Measurements from ENCODE around the gene PRPSAP1.

PRPSAP1 gene

GRCh38 chr17:76386966-76387765 is 33.5 kb upstream of the PRPSAP1 start:
- no peak overlapping the region for H3K4me3 ChIP-seq (ENCODE audit: low read depth, low read length)
- DNase-seq (ENCODE audit: low read depth, low spot score) = no peak
- no peak for TF ChIP-seq CTCF (IDR thresholded peaks at IDR 0.05; ENCODE audit: low read depth, low read length)
- in situ Hi-C loops (cut with HindIII; ENCODE audit: low sequenced_read_pairs) = no loop called here

GRCh38 chr17:76385892-76386786 is 32.4 kb upstream of the PRPSAP1 start:
- in situ Hi-C loops (cut with HindIII; ENCODE audit: low sequenced_read_pairs) = no loop called here
- peak; percentile 86 for TF ChIP-seq CTCF (IDR thresholded peaks at IDR 0.05; ENCODE audit: low read depth, low read length)
- peak overlapping the region; percentile 47 for H3K4me3 ChIP-seq (ENCODE audit: low read depth, low read length)
- peak; percentile 77 for DNase-seq (ENCODE audit: low read depth, low spot score)

- TF ChIP-seq CTCF (IDR thresholded peaks at IDR 0.05; ENCODE audit: low read depth, low read length) = no peak
- peak overlapping the region; percentile 47 for H3K4me3 ChIP-seq (ENCODE audit: low read depth, low read length)
- peak; percentile 55 for DNase-seq (ENCODE audit: low read depth, low spot score)
- in situ Hi-C loops (cut with HindIII; ENCODE audit: low sequenced_read_pairs) = no loop called here
Measured at GRCh38 chr17:76384987-76385891, 31.5 kb upstream of the PRPSAP1 start.

GRCh38 chr17:76384222-76384986 is 30.7 kb upstream of the PRPSAP1 start, which contains the start of gene SPHK1:
Gene SPHK1 (plus strand): TSS chr17:76384609. CDS start chr17:76385645, 1,036 bp downstream.
- DNase-seq (ENCODE audit: low read depth, low spot score) = peak; percentile 79
- in situ Hi-C loops (cut with HindIII; ENCODE audit: low sequenced_read_pairs) = no loop called here
- H3K4me3 ChIP-seq (ENCODE audit: low read depth, low read length) = peak within 1 kb of the TSS; percentile 55
- no peak for TF ChIP-seq CTCF (IDR thresholded peaks at IDR 0.05; ENCODE audit: low read depth, low read length)

- in situ Hi-C loops (cut with HindIII; ENCODE audit: low sequenced_read_pairs) = no loop called here
- peak; percentile 55 for DNase-seq (ENCODE audit: low read depth, low spot score)
- H3K4me3 ChIP-seq (ENCODE audit: low read depth, low read length) = peak overlapping the region; percentile 55
- TF ChIP-seq CTCF (IDR thresholded peaks at IDR 0.05; ENCODE audit: low read depth, low read length) = peak; percentile 23
Measured at GRCh38 chr17:76383546-76384221, 30.0 kb upstream of the PRPSAP1 start.

Data from astrocyte of the spinal cord (primary cell).